HCT116 (cell line): Measurements from ENCODE around the gene SETX.

Experiments used
- CEBPB ChIP-seq: IDR thresholded peaks from 2 replicates; pipeline ENCODE4 v1.6.1; 2012; ENCODE audit warnings: low read depth
- EGR1 ChIP-seq: IDR thresholded peaks from 2 replicates; pipeline ENCODE4 v1.6.1; 2012; ENCODE audit warnings: low read depth
- JUND ChIP-seq: IDR thresholded peaks from 2 replicates; pipeline ENCODE4 v1.6.1; 2012
- POLR2A ChIP-seq: IDR thresholded peaks from 2 replicates; pipeline ENCODE4 v1.7.0; 2011; ENCODE audit warnings: borderline replicate concordance; ENCODE audit not compliant: insufficient read depth, insufficient read length; ENCODE audit errors: extremely low read depth
- POLR2AphosphoS5 ChIP-seq: IDR thresholded peaks from 2 replicates; pipeline ENCODE4 v1.6.1; 2011; ENCODE audit warnings: mild to moderate bottlenecking, low read depth, low read length, moderate library complexity
- SRF ChIP-seq: IDR thresholded peaks from 2 replicates; pipeline ENCODE4 v1.6.1; 2012; ENCODE audit warnings: low read depth
- YY1 ChIP-seq: IDR thresholded peaks from 2 replicates; pipeline ENCODE4 v1.6.1; 2011; ENCODE audit warnings: low read length, low read depth, moderate library complexity, mild to moderate bottlenecking; ENCODE audit not compliant: insufficient replicate concordance; ENCODE audit errors: extremely low read depth
- TF ChIP-seq, protein P1 (sequence below), 3 experiments: fragments of 200-600 bp in 1 of 3; sonication (generic) in 1 of 3; IDR thresholded peaks in 2 of 3; conservative IDR thresholded peaks in 1 of 3; 2 replicates each; pipeline ENCODE4 v1.5.1; 2012 to 2017; ENCODE audit warnings: low read depth in 2 of 3, low read length in 2 of 3, antibody characterized with exemption in 1 of 3, borderline replicate concordance in 1 of 3, control low read depth in 1 of 3, mild to moderate bottlenecking in 1 of 3, mixed read lengths in 1 of 3, mixed run types in 1 of 3, moderate library complexity in 1 of 3; ENCODE audit not compliant: insufficient read depth in 1 of 3
- TF ChIP-seq, protein P2 (sequence below): IDR thresholded peaks from 2 replicates; pipeline ENCODE4 v1.6.1; 2012

- TF ChIP-seq JUND: no peak
- no peak for TF ChIP-seq POLR2A
- TF ChIP-seq CEBPB: no peak
- TF ChIP-seq, protein P1, sequence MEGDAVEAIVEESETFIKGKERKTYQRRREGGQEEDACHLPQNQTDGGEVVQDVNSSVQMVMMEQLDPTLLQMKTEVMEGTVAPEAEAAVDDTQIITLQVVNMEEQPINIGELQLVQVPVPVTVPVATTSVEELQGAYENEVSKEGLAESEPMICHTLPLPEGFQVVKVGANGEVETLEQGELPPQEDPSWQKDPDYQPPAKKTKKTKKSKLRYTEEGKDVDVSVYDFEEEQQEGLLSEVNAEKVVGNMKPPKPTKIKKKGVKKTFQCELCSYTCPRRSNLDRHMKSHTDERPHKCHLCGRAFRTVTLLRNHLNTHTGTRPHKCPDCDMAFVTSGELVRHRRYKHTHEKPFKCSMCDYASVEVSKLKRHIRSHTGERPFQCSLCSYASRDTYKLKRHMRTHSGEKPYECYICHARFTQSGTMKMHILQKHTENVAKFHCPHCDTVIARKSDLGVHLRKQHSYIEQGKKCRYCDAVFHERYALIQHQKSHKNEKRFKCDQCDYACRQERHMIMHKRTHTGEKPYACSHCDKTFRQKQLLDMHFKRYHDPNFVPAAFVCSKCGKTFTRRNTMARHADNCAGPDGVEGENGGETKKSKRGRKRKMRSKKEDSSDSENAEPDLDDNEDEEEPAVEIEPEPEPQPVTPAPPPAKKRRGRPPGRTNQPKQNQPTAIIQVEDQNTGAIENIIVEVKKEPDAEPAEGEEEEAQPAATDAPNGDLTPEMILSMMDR (IDR thresholded peaks at IDR 0.05 in 2 of 3, conservative IDR thresholded peaks at IDR 0.05 in 1 of 3; ENCODE audit: borderline replicate concordance in 1 of 3, insufficient read depth in 1 of 3, low read depth in 2 of 3, low read length in 2 of 3): no peak
- no peak for TF ChIP-seq POLR2AphosphoS5
- no peak for TF ChIP-seq EGR1
- TF ChIP-seq, protein P2, sequence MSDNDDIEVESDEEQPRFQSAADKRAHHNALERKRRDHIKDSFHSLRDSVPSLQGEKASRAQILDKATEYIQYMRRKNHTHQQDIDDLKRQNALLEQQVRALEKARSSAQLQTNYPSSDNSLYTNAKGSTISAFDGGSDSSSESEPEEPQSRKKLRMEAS: no peak
- no peak for TF ChIP-seq SRF
- TF ChIP-seq YY1: no peak
Observed at GRCh38 chr9:132381966-132382541, 27.3 kb upstream of the SETX start.
